A673 (cell line): ENCODE data around the gene RBM5.

ENCODE experiments used
- CTCF ChIP-seq: fragments of 300-800, 200-600 bp; sonication (generic); conservative IDR thresholded peaks from 2 replicates; pipeline ENCODE4 v1.5.1; 2017; ENCODE audit warnings: low read depth, mild to moderate bottlenecking, antibody characterized with exemption, low read length, moderate library complexity, mixed read lengths
- EZH2 ChIP-seq: fragments of 200-600 bp; sonication (generic); IDR thresholded peaks from 2 replicates; pipeline ENCODE4 v1.6.1; 2017; ENCODE audit warnings: borderline replicate concordance, low read depth, mild to moderate bottlenecking, mixed read lengths, antibody characterized with exemption, low read length; ENCODE audit not compliant: poor library complexity, severe bottlenecking

DNA sequence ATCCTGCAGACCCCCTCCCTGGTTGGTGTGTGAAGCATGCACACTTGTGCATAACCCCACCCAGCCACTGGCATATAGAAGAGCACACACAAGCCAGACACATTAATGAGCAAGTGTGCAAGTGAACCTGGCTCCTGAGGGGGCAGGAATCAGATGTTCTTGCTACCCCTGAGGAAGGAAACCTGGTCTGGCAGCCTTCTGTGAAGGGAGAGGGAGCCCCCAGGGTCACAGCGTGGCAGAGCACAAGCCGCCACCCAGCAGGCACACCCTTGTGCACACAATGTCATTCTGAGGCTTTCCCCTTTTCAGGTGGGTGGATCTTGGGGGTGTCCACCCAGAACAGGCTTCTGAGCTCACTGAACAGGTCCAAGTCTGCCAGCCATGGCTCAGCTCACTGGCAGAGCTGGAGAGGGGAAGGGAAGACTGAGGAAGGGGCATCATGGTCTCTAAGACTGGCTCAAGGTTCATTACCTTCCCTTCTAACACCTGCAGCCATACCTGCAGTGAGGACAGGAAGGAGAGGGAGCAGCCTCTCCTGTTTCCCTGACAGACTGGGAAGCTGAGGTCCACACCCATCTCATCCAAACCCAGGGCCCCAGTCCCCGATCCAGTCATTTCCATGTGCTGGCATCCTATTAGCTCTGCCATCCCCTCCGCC lies 34.8 kb downstream of the RBM5 start:
- TF ChIP-seq CTCF = no peak
- no peak for TF ChIP-seq EZH2
